ENCODE results near the gene LRRC8B.

DNA sequence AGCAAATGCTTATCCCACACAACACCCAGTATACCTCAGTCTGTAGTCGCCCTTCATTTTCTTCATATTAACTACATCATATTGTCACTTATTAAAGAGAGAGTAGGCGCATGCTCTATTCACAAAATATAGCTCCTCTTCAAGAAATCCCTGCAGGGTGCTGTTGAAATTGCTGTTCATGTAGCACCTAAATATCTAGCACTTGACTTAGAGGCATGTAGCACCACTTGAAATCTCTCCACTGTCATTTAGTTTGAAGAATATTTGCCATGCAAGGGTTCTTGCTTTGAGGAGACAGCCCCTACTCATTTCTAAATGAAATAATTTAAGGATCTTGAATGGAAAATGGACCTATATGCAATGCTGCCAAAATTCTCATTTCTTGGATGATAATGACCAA is 20.9 kb upstream of the LRRC8B start:
- TF ChIP-seq EP300 (IDR thresholded peaks at IDR 0.05; ENCODE audit: borderline replicate concordance) = no peak
- no peak for TF ChIP-seq FOXM1 (IDR thresholded peaks at IDR 0.05; ENCODE audit: borderline replicate concordance, low read depth)
- no peak for TF ChIP-seq ZBTB7A (IDR thresholded peaks at IDR 0.05; ENCODE audit: low read depth)
- TF ChIP-seq CEBPB (IDR thresholded peaks at IDR 0.05) = no peak
- TF ChIP-seq, protein P1, sequence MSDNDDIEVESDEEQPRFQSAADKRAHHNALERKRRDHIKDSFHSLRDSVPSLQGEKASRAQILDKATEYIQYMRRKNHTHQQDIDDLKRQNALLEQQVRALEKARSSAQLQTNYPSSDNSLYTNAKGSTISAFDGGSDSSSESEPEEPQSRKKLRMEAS (IDR thresholded peaks at IDR 0.05) = no peak
